GM12874 (cell line): ENCODE measurements around the gene RNF150.

Experiments used
- TF ChIP-seq, protein P1 (sequence below): IDR thresholded peaks from 2 replicates; pipeline ENCODE4 v1.5.1; 2011; ENCODE audit warnings: low read depth, mild to moderate bottlenecking, control low read depth, low read length, moderate library complexity; ENCODE audit not compliant: insufficient read depth

The RNF150 gene

GRCh38 chr4:141011901-141012315 is 121.4 kb downstream of the RNF150 start:
- TF ChIP-seq, protein P1, sequence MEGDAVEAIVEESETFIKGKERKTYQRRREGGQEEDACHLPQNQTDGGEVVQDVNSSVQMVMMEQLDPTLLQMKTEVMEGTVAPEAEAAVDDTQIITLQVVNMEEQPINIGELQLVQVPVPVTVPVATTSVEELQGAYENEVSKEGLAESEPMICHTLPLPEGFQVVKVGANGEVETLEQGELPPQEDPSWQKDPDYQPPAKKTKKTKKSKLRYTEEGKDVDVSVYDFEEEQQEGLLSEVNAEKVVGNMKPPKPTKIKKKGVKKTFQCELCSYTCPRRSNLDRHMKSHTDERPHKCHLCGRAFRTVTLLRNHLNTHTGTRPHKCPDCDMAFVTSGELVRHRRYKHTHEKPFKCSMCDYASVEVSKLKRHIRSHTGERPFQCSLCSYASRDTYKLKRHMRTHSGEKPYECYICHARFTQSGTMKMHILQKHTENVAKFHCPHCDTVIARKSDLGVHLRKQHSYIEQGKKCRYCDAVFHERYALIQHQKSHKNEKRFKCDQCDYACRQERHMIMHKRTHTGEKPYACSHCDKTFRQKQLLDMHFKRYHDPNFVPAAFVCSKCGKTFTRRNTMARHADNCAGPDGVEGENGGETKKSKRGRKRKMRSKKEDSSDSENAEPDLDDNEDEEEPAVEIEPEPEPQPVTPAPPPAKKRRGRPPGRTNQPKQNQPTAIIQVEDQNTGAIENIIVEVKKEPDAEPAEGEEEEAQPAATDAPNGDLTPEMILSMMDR: no peak

GRCh38 chr4:141009931-141010330 is 123.3 kb downstream of the RNF150 start:
- TF ChIP-seq, protein P1: no peak

- TF ChIP-seq, protein P1: no peak
Measured at GRCh38 chr4:141009129-141009528, 124.1 kb downstream of the RNF150 start.

DNA sequence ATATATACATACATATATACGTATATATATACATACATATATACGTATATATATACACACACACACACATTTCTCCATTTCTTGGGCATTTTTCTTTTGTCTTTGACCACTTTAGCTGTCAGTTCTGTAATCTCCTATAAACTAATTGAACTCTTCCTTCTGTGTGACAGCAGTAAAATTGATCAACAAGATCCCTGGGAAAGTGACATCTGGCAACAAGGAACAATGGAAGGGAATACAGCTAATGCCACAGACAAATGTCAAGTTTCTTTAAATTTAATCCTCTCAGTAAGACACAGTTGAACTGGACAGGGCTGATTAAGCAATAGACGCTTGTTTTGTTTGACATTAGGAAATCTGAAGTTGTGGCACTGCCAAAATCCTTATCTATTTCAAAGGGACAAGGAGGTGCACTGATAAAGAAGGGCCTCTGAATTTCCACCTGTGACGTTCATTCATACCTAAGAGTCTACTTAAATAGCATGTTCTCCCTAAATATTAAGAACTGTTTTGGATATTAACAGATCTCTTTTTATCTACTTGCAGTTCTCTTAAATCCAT is 126.9 kb downstream of the RNF150 start:
- TF ChIP-seq, protein P1: no peak

- TF ChIP-seq, protein P1: no peak
Measured at GRCh38 chr4:141004823-141005222, 128.4 kb downstream of the RNF150 start.

DNA sequence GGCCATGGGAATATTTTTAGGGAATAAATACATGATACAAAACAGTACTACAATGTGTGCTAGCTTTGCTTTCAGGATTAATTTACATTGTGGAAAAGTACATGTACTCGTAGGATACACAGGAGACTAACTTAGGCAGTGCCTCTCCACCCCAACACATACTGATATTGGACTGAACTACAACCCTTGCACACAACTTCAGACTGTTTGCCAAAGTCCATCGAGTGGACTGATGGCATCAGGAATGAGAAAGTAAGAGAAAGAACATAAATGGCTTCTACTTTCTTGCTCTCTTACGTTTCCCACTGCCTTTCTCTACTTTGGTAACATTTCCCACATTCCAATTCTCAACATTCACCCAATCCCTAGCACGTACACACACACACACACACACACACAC is 130.1 kb downstream of the RNF150 start:
- TF ChIP-seq, protein P1: no peak

- TF ChIP-seq, protein P1: no peak
Measured at GRCh38 chr4:141002323-141002805, 130.9 kb downstream of the RNF150 start.

DNA sequence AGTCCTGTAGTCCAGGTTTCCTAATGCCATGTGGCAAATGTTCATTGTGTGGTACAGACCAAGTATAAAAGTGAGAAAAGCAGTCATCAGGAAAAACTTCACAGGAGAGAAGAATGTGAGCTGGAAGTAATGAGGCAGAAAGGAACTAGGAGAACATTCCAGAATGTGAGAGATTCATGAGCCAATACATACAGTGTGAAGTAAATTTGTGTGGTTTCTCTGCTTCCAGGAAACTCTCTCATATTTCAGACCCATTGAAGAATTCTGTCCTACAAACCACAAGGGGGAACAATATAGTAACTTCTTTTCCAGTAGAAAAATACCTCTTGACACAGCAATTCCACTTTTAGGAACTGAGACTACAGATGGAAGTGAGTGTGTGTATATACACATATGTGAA is 136.5 kb downstream of the RNF150 start:
- TF ChIP-seq, protein P1: no peak
